Measurements from ENCODE around the gene SLIT3.

GRCh38 chr5:168793841-168794837 lies 506.8 kb downstream of the SLIT3 start:
- TF ChIP-seq CTCF (IDR thresholded peaks at IDR 0.05) (no peak), POLR2A (IDR thresholded peaks at IDR 0.05) (no peak)
